GM18526 (cell line): ENCODE data around the gene THSD7B.

Source experiments
- POLR2A ChIP-seq: IDR thresholded peaks from 3 replicates; pipeline ENCODE4 v1.6.1; 2011; ENCODE audit not compliant: insufficient read length; ENCODE audit errors: extremely low read depth

Gene THSD7B

DNA sequence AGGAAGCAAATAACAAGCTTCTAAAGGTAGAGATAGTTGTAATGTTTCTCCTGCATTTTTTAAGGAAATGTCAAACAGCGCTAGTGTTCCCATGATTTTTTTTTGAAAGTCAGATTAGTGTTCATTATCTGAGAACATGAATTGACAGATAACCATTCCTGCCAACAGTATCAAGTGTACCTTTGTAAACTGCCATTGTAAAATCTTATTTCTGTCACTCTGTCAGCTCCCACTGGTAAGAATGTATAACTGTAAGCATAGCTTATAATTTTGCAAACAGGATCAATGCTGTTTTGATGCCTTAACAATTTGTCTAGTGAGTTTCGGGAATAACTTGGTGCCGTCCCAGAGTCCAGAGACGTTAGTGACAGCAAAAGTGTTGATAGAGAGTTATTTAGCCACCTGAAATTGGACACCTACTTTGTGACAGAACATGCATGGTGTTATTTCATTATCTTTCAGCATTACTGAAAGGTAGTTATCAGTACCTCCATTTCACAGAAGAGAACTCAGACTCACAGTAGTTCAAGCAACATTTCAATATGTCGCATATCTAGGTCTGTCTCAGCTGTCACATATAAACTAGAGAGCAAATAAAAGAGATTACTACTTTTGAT, 221.4 kb downstream of the THSD7B start:
- TF ChIP-seq POLR2A = no peak

DNA sequence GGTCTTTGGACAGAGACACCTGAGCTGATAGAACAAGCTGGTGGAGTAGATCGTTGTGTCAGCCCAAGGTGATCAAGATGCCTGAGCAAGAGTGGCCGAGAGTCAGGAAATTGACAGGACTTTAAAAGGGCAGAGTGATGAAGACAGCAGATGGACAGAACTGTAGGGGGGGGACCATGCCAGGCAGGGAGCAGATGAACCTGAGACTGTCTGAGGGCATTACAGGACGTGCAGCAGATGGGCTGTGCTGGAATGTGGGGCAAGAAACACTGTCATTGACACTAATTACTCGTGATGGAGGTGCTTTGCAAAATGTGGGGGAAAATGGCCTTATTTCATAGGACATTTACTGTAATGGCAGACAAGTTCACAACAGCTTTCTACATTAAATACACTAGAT, 225.0 kb downstream of the THSD7B start:
- TF ChIP-seq POLR2A = no peak

DNA sequence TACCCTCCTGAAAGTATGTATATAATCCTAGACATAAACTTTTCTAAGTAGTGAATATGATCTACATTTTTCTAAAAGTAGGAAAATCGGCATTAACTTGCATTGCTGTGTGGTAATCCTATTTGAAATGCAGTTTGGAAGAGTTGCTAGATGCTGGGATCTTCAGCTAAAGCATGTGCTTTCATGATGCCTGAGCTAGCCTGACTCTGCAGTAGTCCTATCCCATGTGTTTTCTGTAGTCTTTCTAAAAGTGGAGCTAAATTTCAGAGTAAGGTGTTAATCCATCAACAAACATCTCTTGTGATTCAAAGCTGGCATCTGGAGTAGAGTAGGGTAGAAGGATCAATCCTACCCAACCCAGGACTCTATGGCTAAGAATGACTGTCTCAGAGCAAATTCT, 229.4 kb downstream of the THSD7B start:
- no peak for TF ChIP-seq POLR2A

DNA sequence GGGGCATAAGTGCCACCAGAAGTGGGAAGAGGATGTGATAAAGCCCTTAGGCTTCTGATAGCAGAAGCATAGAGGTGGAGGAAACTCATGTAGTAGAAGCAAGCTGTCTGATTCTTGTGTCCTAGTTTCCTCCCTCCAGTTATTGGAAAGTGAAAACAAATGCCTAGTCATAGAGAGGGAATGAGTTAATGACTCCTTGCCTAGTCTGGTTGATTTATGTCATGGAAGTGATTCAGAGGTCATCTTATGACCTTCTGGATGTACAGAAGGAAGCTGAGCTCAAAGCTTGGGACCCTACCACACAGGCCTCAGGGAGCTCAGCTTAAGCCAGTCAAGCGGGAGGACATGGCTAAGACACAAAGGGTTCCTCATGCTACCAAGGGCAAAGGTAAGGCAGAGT, 232.2 kb downstream of the THSD7B start:
- no peak for TF ChIP-seq POLR2A

DNA sequence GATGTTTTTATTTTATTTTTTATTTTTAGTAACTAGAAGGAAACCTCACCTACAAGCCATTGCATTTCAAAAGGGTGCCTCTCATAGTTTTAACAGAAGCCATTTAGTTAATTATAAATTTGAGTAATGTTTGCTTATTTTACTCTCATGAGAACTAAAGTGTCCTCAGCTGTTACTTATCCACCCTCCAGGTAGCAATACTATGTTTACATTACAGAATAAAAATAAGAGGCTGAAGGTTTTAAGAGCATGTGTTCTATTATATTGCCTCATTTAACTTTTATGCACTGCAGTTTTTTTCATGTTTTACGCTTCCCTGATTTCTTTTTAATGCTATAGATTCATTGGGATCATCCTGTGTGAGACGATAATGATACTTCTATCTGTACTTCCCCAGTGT, 235.5 kb downstream of the THSD7B start:
- no peak for TF ChIP-seq POLR2A

DNA sequence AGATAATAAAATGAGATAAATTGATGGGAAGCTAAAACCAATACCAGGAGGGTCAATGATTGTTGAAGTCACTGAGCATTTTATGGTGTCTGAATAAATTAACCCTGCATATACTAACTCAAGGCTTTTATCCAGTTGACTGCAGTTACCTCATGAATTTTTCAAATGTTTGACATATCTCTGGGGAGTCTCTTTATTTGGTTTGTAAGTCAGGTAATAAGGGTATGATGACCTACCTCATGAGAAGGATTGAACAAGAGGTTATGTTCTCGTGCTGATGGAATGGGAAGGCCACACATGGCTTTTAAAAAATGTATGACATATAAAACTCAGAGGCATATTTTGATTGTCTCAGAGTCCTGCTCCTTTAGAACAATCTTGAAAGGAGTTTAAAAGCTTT, 237.6 kb downstream of the THSD7B start:
- no peak for TF ChIP-seq POLR2A

DNA sequence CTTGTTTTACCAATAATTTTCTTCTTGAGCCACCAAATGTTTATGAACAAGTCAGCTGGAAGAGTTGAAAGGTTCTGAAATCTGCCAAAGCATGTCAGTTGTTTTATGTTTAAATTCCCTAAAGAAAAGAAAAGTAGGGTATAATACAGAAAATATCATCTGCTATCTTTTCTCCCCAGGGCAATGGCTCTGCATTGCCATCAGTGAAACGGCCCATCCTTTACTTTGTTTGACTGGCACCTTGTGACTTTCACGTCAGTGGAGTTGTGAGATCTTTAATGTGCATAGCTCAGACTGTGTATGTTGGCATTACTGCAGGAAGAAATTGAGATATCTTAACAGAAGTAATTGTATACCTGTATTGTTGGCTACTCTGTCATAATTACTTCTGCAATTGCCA, 239.9 kb downstream of the THSD7B start:
- TF ChIP-seq POLR2A = no peak

DNA sequence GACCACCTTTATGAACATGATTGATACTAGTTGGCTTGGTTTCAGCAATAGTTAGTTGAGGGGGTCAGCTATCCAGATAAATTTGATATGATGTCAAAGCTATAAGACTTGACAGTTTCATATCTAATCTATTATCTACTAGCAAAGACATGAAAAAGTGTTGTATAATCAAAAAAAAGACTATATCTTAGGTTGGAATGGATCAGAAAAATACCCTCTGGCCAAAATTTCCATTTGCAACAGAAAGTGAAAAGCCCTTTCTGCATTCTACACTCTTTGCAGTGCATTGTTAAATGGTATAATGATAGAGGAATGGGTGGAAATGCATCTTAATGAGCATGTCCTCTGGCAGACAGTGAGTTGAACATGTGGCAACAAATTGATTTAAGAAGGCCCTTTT, 242.6 kb downstream of the THSD7B start:
- TF ChIP-seq POLR2A = no peak

DNA sequence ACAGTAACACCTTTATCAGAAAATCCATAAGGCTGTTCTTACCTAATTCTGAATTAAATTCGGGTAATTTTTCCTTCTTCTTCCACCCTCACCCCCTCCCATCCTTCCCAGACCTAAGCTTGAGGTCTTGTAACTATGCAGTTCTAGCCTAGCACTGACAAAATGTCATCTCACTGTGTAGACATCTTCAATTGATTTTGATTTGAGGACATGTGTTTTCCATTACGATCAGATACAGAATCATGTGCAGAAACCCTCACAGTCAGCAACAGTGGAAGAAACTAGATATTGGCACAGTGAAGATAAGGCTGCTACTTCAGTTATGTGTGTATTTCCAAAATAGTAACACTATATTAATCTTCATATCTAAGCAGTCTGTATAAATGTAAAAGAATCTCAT, 244.6 kb downstream of the THSD7B start:
- no peak for TF ChIP-seq POLR2A

DNA sequence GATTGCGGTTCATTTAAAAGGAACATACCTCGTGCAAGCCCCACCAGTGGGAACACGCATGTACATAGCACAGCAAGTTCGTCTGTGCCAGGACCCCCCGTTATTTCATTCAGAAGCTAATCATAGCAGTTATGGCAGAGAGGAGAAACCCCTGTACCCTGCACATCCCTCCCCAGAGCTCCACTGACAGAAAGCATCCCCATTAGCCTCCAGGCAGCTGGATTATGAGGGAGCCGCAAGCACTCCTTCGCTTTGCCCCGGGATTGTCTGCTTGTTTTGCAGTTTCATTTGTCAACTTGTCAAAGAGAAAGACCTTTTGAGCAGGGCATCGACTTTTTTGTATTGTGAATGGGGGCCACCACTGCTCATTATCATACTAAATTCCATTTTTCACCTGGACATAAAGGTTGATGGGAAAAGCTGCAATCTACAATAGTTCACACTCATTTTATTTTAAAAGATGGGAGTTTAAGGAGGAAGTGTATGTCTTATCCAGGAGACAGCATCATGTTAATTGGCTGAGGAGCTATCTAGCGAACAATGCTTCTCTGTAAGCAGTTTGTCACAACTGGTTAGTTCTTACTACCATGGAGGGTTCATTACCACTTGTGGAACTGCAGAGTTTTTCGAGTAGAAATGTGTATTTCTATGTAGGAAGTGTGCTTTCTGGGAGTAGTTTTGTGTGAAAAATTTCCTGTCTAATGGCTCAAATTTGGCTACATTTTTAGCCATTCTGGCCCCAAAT, 255.3 kb downstream of the THSD7B start:
- no peak for TF ChIP-seq POLR2A

DNA sequence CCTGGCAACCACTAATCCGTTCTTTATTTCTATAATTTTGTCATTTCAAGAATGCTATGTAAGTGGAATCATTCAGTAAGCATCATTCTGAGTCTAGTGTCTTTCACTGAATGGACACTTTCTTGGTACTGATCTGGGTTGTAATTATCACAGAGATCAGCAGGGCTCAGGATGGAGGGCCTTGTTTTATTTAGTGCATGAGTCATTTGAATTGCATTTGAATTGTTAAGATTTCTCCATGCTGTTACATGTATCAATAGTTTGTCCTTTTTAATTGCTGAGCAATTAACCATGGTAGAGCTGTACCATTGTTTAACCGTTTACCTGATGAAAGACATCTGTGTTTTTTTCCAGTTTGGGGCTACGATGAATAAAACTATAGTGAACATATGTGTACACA, 256.4 kb downstream of the THSD7B start:
- TF ChIP-seq POLR2A = no peak

DNA sequence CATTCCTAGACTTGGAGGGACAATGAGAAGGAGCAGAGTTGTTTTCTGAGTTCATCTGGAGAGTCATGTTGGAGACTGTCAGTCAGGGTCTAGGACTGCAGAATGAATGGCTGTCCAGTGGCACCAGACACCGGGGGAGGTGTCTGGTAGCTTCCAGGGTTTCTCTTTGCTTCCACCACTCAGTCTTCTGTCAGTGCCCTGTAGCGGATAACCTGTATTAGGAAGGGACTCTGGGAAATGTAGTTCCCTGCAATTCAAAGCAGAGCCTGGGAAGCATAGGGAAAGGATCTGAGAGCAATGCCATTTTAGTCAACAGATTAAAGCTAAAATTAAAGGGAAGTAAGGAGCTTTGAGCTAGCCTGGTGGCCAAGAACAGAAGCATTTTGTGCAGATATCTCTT, 257.9 kb downstream of the THSD7B start:
- TF ChIP-seq POLR2A = no peak

DNA sequence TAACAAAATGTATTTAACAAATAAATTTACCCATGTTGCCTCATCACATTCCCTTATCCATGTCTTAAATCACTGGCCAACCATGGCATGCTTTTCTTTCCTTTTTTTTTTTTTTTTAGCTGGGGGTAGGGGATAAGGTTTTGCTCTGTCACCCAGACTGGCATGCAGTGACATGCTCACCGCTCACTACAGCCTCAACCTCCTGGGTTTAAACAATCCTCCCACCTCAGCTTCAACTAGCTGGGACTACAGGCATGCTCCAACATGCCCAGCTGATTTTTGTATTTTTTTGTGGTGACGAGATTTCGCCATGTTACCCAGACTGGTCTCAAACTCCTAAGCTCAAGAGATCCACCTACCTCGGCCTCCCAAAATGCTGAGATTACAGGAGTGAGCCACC, 266.4 kb downstream of the THSD7B start:
- TF ChIP-seq POLR2A = no peak

DNA sequence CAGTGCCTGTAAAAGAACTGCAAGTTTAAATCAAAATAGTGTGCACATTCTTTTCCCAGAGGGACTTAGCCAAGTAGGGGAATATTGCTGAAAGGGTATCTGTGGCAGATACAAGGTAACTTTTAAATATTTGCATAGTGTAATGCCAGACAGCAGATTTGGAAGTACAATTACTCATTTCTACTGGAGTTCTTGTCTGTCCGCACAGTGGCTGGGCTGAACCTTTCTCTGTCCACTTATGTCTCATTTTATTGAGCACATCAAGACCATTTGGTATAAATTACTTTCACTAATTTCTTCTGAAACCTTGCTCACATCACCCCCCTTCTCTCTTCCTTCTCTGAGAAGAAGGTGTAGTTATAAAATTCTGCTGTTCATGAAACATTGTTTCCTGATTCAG, 271.3 kb downstream of the THSD7B start:
- no peak for TF ChIP-seq POLR2A

DNA sequence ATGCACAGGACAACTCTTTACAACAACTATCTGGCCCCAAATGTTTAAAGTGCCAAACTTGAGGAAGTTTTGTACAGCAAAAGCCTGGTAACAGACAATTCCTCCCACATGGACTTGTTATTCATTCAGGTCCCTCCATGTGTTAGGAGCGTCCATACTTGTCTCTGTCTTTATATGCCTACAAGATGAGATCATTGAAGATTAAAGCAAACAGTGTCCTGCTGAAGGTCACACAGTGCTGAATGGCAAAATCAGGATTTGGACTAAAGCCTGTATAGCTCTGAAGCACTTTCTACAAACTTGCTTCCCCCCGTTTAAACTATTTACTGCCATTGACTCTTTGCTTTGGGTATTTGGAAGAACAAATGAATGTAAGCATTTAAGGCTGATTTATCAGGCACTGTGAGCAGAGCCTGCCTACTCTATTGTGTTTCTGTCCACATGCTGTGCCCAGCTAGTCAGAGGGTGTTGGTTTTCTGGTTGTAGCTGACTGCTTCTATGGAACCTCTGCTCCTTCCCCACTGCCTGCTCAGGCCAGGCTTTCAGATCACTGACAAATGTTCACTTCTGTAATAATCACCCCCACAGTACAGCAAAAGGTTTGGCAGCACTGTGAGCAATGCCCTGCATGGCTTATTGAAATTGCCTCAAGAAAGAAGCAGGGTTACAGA, 274.3 kb downstream of the THSD7B start:
- no peak for TF ChIP-seq POLR2A

DNA sequence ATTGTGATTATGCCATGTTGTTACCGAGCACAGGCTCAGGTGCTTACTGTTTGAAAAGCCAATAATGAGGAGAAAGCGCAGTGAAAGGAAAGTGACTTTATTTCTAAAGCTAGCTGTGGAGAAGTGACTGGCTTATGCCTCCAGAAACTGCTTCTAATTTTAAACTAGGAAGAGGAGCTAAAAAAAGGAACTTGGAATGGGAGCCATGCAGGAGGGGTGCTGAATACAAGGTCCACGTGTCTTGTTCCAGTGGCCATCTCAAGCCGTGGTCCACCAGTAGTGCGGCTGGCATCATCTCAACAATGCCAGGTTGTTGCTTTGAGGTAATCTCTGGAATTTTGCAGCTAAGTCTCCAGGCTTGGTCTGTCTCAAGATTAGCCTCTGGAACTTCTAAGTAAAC, 282.0 kb downstream of the THSD7B start:
- TF ChIP-seq POLR2A = no peak

DNA sequence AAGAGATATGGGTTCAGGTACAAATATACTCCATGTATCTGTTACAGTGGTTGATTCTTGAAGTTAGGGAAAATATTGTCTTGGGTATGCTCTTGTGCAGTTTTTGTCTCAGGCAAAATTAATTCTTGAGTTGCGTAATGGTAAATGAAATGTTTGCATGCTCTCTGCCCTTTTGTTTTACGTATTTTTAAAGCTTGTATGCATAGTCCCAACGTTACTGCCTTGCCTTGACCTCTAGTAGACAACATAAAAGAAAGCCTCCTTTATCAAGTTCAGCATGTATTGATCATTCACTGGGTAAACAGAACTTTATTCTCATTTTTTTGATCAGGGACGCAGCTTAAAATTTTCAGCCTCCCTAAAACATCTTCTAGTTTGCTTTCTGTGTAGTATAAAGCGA, 283.1 kb downstream of the THSD7B start:
- TF ChIP-seq POLR2A = no peak

DNA sequence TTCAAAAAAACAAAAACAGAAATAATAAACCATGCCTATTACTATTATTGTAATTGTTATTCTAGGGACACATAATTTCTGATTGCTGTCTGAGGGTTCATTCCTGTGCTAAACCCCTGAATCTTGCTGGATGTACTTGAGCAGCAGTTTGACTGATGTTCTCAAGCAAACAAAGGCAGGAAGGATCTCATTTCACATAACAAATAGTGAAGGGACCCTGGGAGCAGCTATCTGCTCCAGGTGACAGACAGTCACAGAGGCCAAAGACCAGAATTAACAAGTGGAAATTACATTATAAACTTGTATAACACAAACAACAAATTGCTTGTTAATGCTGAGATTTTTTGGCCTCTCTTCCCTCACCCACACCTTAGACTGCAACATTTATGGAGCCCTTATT, 284.2 kb downstream of the THSD7B start:
- no peak for TF ChIP-seq POLR2A
